ENCODE data around the gene ARHGAP31. TPM values are rescaled to one million over a fixed set of nuclear protein-coding genes. Genes with fewer than 3 reads are reported as not detected.

The ARHGAP31 gene
- total and polyA plus RNA-seq, 10 of the 15 experiments (the other 5 are each of a cell fraction or from before 2014, with no cell fraction given) = 0.97 to 29.8 (median 10.3) TPM

DNA sequence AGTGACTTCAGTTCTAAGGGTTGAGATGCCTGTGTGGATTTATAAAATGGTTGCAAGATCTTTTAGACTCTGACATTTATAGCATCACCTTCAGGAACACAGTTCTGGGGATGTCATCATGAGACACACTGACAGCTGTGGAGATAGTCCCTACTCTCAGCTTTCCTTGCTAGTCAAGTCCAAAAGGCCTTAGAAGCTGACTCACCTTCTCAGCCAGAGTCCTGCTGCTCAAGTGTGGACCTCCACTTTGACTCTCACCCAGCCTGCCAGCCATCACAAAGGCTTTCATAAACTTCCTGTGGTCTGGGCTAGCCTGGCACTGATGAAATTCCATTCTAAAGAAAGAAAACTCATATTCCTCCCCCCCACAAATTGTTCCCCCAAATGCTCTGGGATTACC lies 124.5 kb downstream of the ARHGAP31 start:
- ChIA-PET CTCF (no interaction called here), RAD21 (ENCODE audit: unreplicated experiment) (no interaction called here), POLR2A (no interaction called here), SMC1A (ENCODE audit: uncharacterized antibody, unreplicated experiment) (interaction anchor here (0.7 kb wide), 1 partner anchor 425 kb away, joined by 3 read pairs; no protein-coding TSS in a partner anchor)
- FAIRE-seq (no peak), ATAC-seq (no peak), DNase-seq (ENCODE audit: low read depth, low spot score) (no peak)
- Histone ChIP-seq H2AFZ (ENCODE audit: control insufficient read depth, low read depth, low read length) (no peak overlapping the region), H3K79me2 (ENCODE audit: control insufficient read depth, insufficient read depth, low read length) (no peaks in the 10 kb centered on the region), H3K27me3 (replicated peaks in 1 of 2; ENCODE audit: control insufficient read depth in 2 of 2, insufficient read depth in 2 of 2, low read length in 1 of 2) (no peaks in the 10 kb centered on the region), H3K4me1 (ENCODE audit: control insufficient read depth, insufficient read depth, low read length) (no peaks in the 10 kb centered on the region), H3K9ac (ENCODE audit: control insufficient read depth, insufficient read depth, low read length) (no peak overlapping the region), H3K36me3 (ENCODE audit: control insufficient read depth in 2 of 2, insufficient read depth in 2 of 2, low read length in 1 of 2) (peaks cover 5 to 8% of the 10 kb centered on the region in 2 experiments; a peak in 3 of 4 replicates), H3K4me2 (ENCODE audit: control insufficient read depth, insufficient read depth) (no peak overlapping the region), H3K9me3 (replicated peaks; ENCODE audit: control insufficient read depth, insufficient read depth, low read length) (no peaks in the 10 kb centered on the region), H3K4me3 (no peak overlapping the region), H3K27ac (ENCODE audit: control insufficient read depth, insufficient read depth) (no peak overlapping the region), H4K20me1 (ENCODE audit: control insufficient read depth, insufficient read depth) (no peaks in the 10 kb centered on the region)
- TF ChIP-seq NRF1 (conservative IDR thresholded peaks at IDR 0.05; ENCODE audit: low read depth, low read length) = no peak
- no peak for TF ChIP-seq USF1 (IDR thresholded peaks at IDR 0.05; ENCODE audit: borderline replicate concordance, extremely low read length, insufficient read depth, low read depth, low read length)
- TF ChIP-seq CBFB (IDR thresholded peaks at IDR 0.05; ENCODE audit: low read depth) = no peak
- no peak for TF ChIP-seq ETV6 (conservative IDR thresholded peaks at IDR 0.05 in 1 of 2, IDR thresholded peaks at IDR 0.05 in 1 of 2; ENCODE audit: borderline replicate concordance in 1 of 2, low read depth in 1 of 2)
- no peak for TF ChIP-seq KAT2A (conservative IDR thresholded peaks at IDR 0.05; ENCODE audit: control insufficient read depth, low read depth, low read length)
- TF ChIP-seq FOXM1 (IDR thresholded peaks at IDR 0.05; ENCODE audit: low read depth, low read length) = no peak
- intact Hi-C loops (cut with micrococcal nuclease; ENCODE audit: unreplicated experiment) = no loop called here
- in situ Hi-C loops (cut with MboI) = no loop called here
- no TSS peak for BruUV-seq (replicated peaks)

DNA sequence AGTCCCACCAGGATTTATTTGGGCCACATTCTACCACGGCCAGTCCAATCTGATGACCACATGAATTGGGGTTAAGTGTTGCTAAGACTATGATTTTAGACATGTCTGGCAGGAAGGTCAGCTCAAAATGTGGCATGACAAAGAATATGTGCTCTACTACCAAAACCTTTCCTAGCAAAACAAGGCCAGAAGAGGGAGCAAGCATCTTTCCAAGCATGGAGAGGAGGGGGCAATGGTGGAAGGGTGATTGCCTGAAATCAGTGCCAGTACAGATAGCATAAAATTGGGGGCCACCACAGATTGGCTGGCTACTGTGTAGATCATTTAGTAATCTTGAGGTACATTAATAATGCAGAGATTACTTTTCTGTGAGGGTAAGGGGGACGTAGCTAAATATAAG lies 126.0 kb downstream of the ARHGAP31 start:
- FAIRE-seq (no peak), DNase-seq (ENCODE audit: low read depth, low spot score) (no peak), ATAC-seq (no peak)
- Histone ChIP-seq H3K4me1 (ENCODE audit: control insufficient read depth, insufficient read depth, low read length) (no peaks in the 10 kb centered on the region), H3K27me3 (replicated peaks in 1 of 2; ENCODE audit: control insufficient read depth in 2 of 2, insufficient read depth in 2 of 2, low read length in 1 of 2) (no peaks in the 10 kb centered on the region), H3K36me3 (ENCODE audit: control insufficient read depth in 2 of 2, insufficient read depth in 2 of 2, low read length in 1 of 2) (peaks cover 2 to 8% of the 10 kb centered on the region in 2 experiments; a peak in 2 of 4 replicates), H3K9ac (ENCODE audit: control insufficient read depth, insufficient read depth, low read length) (no peak overlapping the region), H3K27ac (ENCODE audit: control insufficient read depth, insufficient read depth) (no peak overlapping the region), H3K4me3 (no peak overlapping the region), H4K20me1 (ENCODE audit: control insufficient read depth, insufficient read depth) (no peaks in the 10 kb centered on the region), H2AFZ (ENCODE audit: control insufficient read depth, low read depth, low read length) (no peak overlapping the region), H3K79me2 (ENCODE audit: control insufficient read depth, insufficient read depth, low read length) (no peaks in the 10 kb centered on the region), H3K4me2 (ENCODE audit: control insufficient read depth, insufficient read depth) (no peak overlapping the region), H3K9me3 (replicated peaks; ENCODE audit: control insufficient read depth, insufficient read depth, low read length) (no peaks in the 10 kb centered on the region)
- SMC1A ChIA-PET (ENCODE audit: uncharacterized antibody, unreplicated experiment) = interaction anchor here (0.9 to 1.3 kb wide), 4 partner anchors 11 to 261 kb away, joined by 3 to 8 read pairs (median 4); no protein-coding TSS in a partner anchor
- intact Hi-C loops (cut with micrococcal nuclease; ENCODE audit: unreplicated experiment) (no loop called here), in situ Hi-C loops (cut with MboI) (no loop called here)
- WGBS (ENCODE audit: insufficient coverage, insufficient replicate concordance, low lambda C conversion rate, missing lambda C conversion rate) = 75% methylated on average over 2 of the region's 2 CpGs
- POLR2A ChIA-PET = no interaction called here
- BruUV-seq (replicated peaks) = no TSS peak
- RAD21 ChIA-PET (ENCODE audit: unreplicated experiment) = interaction anchor here (1.5 kb wide), 1 partner anchor 261 kb away, joined by 5 read pairs; no protein-coding TSS in a partner anchor
- TF ChIP-seq ZNF622 (IDR thresholded peaks at IDR 0.05) (no peak), EED (IDR thresholded peaks at IDR 0.05; ENCODE audit: low read depth) (no peak), RAD21 (IDR thresholded peaks at IDR 0.05; ENCODE audit: insufficient read depth, low read depth, low read length) (peak; percentile 28; the same call in 1 of the 2 replicates)
- CTCF ChIA-PET = interaction anchor here (0.7 to 1.9 kb wide), 5 partner anchors 13 to 260 kb away, joined by 3 to 12 read pairs (median 3); partner anchors contain the start of gene TMEM39A
